HepG2 (cell line): ENCODE measurements around the gene BCL2L11. TPM values are rescaled to one million over a fixed set of nuclear protein-coding genes. Genes with fewer than 3 reads are reported as not detected.

Experiments used
- CEBPB ChIP-seq: IDR thresholded peaks from 2 replicates; pipeline ENCODE4 v1.6.1; 2011; ENCODE audit warnings: low read depth, low read length, improper control_type of control experiment, borderline replicate concordance
- CHD4 ChIP-seq: fragments of 200-600 bp; sonication (generic); IDR thresholded peaks from 2 replicates; pipeline ENCODE4 v1.7.0; 2017; ENCODE audit warnings: mild to moderate bottlenecking, low read length, borderline replicate concordance
- CTCF ChIP-seq: sonication (generic); formaldehyde crosslinking; IDR thresholded peaks from 2 replicates; pipeline ENCODE4 v1.5.0; 2020; ENCODE audit warnings: mild to moderate bottlenecking, missing genetic modification reagents, moderate library complexity
- KAT2B ChIP-seq: fragments of 150-350 bp; IDR thresholded peaks from 2 replicates; pipeline ENCODE4 v1.6.1; 2014; ENCODE audit warnings: low read depth, low read length, borderline replicate concordance
- KLF12 ChIP-seq: sonication (generic); formaldehyde crosslinking; IDR thresholded peaks from 2 replicates; pipeline ENCODE4 v1.4.0; 2020; ENCODE audit warnings: missing genetic modification reagents, borderline replicate concordance
- KMT2A ChIP-seq: sonication (generic); formaldehyde crosslinking; IDR thresholded peaks from 2 replicates; pipeline ENCODE4 v1.4.0; 2020; ENCODE audit warnings: missing genetic modification reagents
- NFATC3 ChIP-seq: sonication (generic); formaldehyde crosslinking; IDR thresholded peaks from 2 replicates; pipeline ENCODE4 v1.5.1; 2020; ENCODE audit warnings: mild to moderate bottlenecking, missing genetic modification reagents
- NFE2 ChIP-seq: sonication (generic); formaldehyde crosslinking; IDR thresholded peaks from 2 replicates; pipeline ENCODE4 v1.4.0; 2020; ENCODE audit warnings: missing genetic modification reagents
- PBX3 ChIP-seq: sonication (generic); formaldehyde crosslinking; IDR thresholded peaks from 2 replicates; pipeline ENCODE4 v1.8.1; 2023; ENCODE audit warnings: missing genetic modification reagents, inconsistent platforms, borderline replicate concordance
- SMAD9 ChIP-seq: sonication (generic); formaldehyde crosslinking; IDR thresholded peaks from 2 replicates; pipeline ENCODE4 v1.5.1; 2020; ENCODE audit warnings: mild to moderate bottlenecking, missing genetic modification reagents
- THAP11 ChIP-seq: IDR thresholded peaks from 2 replicates; pipeline ENCODE4 v1.6.1; 2016; ENCODE audit warnings: missing biosample characterization, missing genetic modification reagents
- TRIM24 ChIP-seq: sonication (generic); formaldehyde crosslinking; IDR thresholded peaks from 2 replicates; pipeline ENCODE4 v1.8.0; 2022; ENCODE audit warnings: mild to moderate bottlenecking, missing genetic modification reagents
- ZNF333 ChIP-seq: sonication (generic); formaldehyde crosslinking; IDR thresholded peaks from 2 replicates; pipeline ENCODE4 v1.4.0; 2020; ENCODE audit warnings: mild to moderate bottlenecking, missing genetic modification reagents, borderline replicate concordance
- ZNF564 ChIP-seq: sonication (generic); formaldehyde crosslinking; IDR thresholded peaks from 2 replicates; pipeline ENCODE4 v1.8.1; 2023; ENCODE audit warnings: mild to moderate bottlenecking, missing genetic modification reagents
- ZNF605 ChIP-seq: sonication (generic); formaldehyde crosslinking; IDR thresholded peaks from 2 replicates; pipeline ENCODE4 v1.8.0; 2022; ENCODE audit warnings: mild to moderate bottlenecking, missing genetic modification reagents
- ZNF770 ChIP-seq: sonication (generic); formaldehyde crosslinking; IDR thresholded peaks from 2 replicates; pipeline ENCODE4 v1.5.0; 2020; ENCODE audit warnings: mild to moderate bottlenecking, missing genetic modification reagents
- ZNF780A ChIP-seq: sonication (generic); formaldehyde crosslinking; IDR thresholded peaks from 2 replicates; pipeline ENCODE4 v1.8.0; 2022; ENCODE audit warnings: mild to moderate bottlenecking, missing genetic modification reagents, moderate library complexity
- ZNF800 ChIP-seq: sonication (generic); formaldehyde crosslinking; IDR thresholded peaks from 2 replicates; pipeline ENCODE4 v1.4.0; 2020; ENCODE audit warnings: missing genetic modification reagents
- polyA plus RNA-seq, 8 experiments: library from polyadenylated mRNA; depleted of rRNA in 3 of 8; stranded (reverse) in 7 of 8; unstranded in 1 of 8; fragments of >200 nt; fragmentation: Illumina TruSeq in 4 of 8; extraction: Trizol in 4 of 8; gene quantifications; 2 replicates each; pipeline versions ENCODE4 v1.2.1 to v1.2.3, GENCODE V29; 2011 to 2016; ENCODE audit warnings: low read depth in 4 of 8, missing spikeins in 1 of 8, mixed read lengths in 1 of 8; ENCODE audit not compliant: insufficient read depth in 1 of 8
- total RNA-seq, 5 experiments: library from RNA; depleted of rRNA; stranded (reverse); fragments of >200 nt; fragmentation: Illumina TruSeq; extraction: Trizol; gene quantifications; 2 replicates each; pipeline ENCODE4 v1.2.3, GENCODE V29; 2016; ENCODE audit warnings: low read depth in 1 of 5
- TF ChIP-seq, protein P1 (sequence below): sonication (generic); formaldehyde crosslinking; IDR thresholded peaks from 2 replicates; pipeline ENCODE4 v1.5.1; 2020; ENCODE audit warnings: mild to moderate bottlenecking, missing genetic modification reagents

Gene BCL2L11
- total and polyA plus RNA-seq, 2 of the 13 experiments (the other 11 are each of a cell fraction or from before 2014, with no cell fraction given): 6.1 to 9.7 TPM

GRCh38 chr2:111120253-111121027, at the start of gene BCL2L11 (continued):
- no peak; the same call in 1 of the 2 replicates for TF ChIP-seq PBX3 (CRISPR knock-in tag)
- TF ChIP-seq CHD4: no peak
- TF ChIP-seq CTCF (CRISPR knock-in tag): peak; percentile 79
- TF ChIP-seq NFE2 (CRISPR knock-in tag): no peak
- peak; percentile 86; the same call in 1 of the 2 replicates for TF ChIP-seq ZNF770 (CRISPR knock-in tag)
- no peak; the same call in 1 of the 2 replicates for TF ChIP-seq KLF12 (CRISPR knock-in tag)
- no peak for TF ChIP-seq KAT2B
- peak; percentile 77 for TF ChIP-seq ZNF333 (CRISPR knock-in tag)
- peak; percentile 78 for TF ChIP-seq THAP11 (CRISPR knock-in tag)
- TF ChIP-seq ZNF564 (CRISPR knock-in tag): peak; percentile 97
- peak; percentile 96 for TF ChIP-seq ZNF800
- peak; percentile 74; the same call in 1 of the 2 replicates for TF ChIP-seq KMT2A (CRISPR knock-in tag)
- TF ChIP-seq ZNF605: peak; percentile 81
- no peak for TF ChIP-seq ZNF780A
- 0 out of 2 replicates have a peak, but pooled peaks have one; percentile 67 for TF ChIP-seq NFATC3 (CRISPR knock-in tag)
- no peak for TF ChIP-seq CEBPB
- peak; percentile 93; the same call in 1 of the 2 replicates for TF ChIP-seq SMAD9 (CRISPR knock-in tag)
- TF ChIP-seq, protein P1, sequence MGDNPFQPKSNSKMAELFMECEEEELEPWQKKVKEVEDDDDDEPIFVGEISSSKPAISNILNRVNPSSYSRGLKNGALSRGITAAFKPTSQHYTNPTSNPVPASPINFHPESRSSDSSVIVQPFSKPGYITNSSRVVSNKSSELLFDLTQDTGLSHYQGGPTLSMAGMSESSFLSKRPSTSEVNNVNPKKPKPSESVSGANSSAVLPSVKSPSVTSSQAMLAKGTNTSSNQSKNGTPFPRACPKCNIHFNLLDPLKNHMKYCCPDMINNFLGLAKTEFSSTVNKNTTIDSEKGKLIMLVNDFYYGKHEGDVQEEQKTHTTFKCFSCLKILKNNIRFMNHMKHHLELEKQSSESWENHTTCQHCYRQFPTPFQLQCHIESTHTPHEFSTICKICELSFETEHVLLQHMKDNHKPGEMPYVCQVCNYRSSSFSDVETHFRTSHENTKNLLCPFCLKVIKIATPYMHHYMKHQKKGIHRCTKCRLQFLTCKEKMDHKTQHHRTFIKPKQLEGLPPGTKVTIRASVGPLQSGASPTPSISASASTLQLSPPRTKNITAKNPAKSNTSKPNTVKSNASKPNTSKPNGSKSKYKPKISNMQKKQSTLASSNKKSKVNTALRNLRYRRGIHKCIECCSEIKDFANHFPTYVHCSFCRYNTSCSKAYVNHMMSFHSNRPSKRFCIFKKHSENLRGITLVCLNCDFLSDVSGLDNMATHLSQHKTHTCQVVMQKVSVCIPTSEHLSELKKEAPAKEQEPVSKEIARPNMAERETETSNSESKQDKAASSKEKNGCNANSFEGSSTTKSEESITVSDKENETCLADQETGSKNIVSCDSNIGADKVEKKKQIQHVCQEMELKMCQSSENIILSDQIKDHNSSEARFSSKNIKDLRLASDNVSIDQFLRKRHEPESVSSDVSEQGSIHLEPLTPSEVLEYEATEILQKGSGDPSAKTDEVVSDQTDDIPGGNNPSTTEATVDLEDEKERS (CRISPR knock-in tag): 0 out of 2 replicates have a peak, but pooled peaks have one; percentile 32
- TF ChIP-seq TRIM24 (CRISPR knock-in tag): peak; percentile 60; the same call in 1 of the 2 replicates
